GM19099 (cell line): ENCODE measurements around the gene DRAP1.
A peak's percentile ranks its signal among the peaks of the same experiment; 100 is the strongest.

Experiments used
- POLR2A ChIP-seq: IDR thresholded peaks from 3 replicates; pipeline ENCODE4 v1.6.1; 2011; ENCODE audit warnings: low read depth; ENCODE audit not compliant: insufficient read length; ENCODE audit errors: extremely low read depth

The DRAP1 gene

DNA sequence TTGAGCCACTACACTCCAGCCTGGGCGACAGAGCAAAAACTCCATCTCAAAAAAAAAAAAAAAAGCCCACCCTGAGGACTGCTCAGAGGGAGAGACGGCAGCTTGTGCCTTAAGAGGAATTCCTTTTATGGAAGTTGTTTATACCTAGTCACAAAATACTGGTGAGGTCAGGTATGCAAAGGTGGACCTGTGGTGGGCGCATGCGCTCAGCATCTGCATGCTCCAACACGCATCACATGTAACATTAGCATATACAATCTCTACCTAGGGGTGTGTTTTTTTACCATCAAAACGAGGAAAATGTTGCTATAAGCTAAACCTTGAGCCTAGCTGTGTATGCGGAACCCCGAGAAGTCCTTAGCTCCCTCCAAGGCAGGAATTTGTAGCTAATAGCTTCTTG lies 35.5 kb downstream of the DRAP1 start:
- TF ChIP-seq POLR2A, result no peak

DNA sequence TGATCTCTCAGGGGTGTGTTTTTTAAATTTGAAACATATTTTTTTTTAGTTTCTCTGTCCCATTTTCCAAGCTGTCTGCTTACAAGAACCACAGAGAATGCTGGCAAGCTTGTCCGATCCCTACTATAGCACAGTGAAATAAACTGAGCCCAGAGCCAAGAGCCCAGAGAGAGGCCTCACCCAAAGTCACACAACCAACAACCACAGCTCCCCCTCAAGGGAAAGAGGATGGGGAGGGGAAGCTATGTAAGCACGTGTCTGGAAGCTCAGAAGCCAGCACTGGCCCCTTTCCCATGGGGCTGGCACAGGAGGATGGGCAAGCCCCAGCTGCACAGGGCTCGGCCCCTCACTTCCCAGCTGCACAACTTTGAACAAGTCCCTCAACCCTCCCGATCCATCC lies 39.1 kb downstream of the DRAP1 start:
- TF ChIP-seq POLR2A, result no peak

DNA sequence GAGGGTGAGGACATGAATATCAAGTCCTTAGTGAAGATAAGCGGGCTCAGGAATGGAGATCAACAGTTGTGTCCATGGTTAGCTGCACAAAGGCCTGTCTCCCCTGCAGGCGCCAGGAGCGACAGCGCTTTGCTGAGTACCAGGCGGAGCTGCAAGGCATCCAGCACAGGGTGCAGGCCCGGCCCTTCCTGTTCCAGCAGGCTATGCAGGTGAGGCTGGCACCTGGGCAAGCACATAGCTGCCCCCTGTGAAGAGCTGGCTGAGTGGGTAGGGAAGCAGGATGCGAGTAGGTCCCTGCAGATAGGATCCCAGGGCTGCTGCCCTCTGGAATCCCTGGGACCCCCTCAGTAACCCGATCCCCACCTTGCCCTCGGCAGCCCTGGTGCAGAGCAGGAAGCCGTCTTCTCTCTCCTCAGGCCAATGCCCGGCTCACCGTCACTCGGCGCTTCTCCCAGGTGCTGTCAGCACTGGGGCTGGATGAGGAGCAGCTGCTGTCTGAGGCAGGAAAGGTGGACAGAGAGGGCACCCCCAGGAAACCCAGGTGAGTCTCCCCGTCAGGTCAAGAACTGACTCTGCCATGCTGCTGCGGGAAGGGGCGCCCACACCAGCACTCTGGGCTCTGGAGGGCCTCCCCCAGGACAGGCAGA lies 39.7 kb downstream of the DRAP1 start:
- no peak for TF ChIP-seq POLR2A

DNA sequence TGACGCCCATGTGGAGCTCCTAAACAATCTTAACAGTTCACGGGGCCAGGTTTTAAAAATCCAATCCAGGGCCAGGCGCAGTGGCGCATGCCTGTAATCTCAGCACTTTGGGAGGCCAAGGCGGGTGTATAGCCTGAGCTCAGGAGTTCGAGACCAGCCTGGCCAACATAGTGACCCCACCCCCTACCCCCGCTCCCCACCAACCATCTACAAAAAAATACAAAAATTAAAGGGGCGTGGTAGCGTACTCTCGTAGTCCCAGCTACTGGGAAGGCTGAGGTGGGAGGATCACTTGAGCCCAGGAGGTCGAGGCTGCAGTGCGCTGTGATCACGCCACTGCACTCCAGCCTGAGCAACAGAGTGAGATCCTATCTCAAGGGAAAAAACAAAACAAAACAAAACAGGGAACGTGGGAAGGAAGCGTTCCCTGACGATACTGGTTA lies 41.6 kb downstream of the DRAP1 start:
- no peak for TF ChIP-seq POLR2A

DNA sequence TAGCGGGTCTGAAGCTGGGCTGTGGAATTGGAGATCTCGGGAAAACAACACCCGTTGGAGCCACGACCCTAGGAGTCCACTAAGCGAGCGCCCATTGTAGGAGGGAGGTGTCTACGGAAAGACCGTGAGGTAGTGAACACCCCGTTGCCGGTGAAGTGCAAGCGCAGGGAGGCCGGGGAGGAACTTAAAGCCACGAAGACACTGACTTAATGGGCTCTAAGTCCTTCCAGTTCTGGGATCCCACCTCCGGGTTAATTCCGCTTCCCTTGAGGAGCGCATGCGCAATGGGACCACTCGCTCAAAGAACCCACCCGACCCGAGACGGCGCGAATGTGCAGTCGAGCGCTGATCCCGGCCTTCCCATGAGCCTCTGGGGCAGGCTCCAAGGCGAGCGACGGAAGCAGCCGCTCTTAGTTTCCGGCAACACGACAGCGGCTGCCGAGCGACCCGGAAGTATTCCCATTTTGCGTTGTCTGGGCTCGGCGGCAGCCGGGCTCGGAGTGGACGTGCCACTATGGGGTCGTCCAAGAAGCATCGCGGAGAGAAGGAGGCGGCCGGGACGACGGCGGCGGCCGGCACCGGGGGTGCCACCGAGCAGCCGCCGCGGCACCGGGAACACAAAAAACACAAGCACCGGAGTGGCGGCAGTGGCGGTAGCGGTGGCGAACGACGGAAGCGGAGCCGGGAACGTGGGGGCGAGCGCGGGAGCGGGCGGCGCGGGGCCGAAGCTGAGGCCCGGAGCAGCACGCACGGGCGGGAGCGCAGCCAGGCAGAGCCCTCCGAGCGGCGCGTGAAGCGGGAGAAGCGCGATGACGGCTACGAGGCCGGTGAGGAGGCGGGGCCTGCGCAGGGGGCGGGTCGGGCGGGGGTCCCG lies 42.3 kb downstream of the DRAP1 start, which contains the start of gene SART1:
Gene SART1 (plus strand): TSS at position 468 of the 874 bp plus-strand sequence. CDS start 47 bp downstream, at position 515.
- peak; percentile 94 for TF ChIP-seq POLR2A

DNA sequence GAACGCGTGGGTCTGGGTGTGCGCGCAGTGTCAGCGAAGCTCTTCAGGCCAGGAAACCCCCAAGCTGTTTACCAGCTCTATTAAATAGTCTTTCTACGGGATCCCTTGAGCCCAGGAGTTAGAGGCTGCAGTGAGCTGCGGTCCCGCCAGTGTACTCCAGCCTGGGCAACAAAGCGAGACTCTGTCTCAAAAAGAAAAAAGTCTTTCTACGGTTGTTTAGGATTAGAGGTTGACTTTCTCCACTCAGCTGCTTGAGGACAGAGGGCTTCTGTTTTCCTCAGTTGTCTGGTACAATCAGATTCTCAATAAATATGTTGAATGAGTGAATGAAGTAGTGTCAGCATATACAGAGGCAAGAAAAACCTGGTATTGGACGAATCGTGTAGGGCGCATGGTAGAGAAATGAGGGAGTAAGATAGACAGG lies 42.9 kb downstream of the DRAP1 start:
- no peak for TF ChIP-seq POLR2A

DNA sequence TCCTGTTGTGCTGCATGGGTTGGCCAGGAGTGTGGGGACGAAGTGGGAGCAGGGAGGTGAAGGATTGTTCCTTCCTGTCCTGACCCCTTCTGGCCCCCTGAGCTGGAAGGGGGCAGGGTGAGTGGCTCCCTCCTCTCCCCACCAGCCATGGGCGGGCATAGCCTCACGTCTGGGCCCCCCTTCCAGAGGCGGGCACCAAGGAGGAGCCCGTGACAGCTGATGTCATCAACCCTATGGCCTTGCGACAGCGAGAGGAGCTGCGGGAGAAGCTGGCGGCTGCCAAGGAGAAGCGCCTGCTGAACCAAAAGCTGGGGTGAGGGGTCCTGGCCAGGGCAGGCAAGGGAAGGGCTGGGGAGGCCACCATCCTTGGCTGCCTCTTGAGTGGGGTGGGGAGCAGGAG lies 45.7 kb downstream of the DRAP1 start:
- no peak for TF ChIP-seq POLR2A

DNA sequence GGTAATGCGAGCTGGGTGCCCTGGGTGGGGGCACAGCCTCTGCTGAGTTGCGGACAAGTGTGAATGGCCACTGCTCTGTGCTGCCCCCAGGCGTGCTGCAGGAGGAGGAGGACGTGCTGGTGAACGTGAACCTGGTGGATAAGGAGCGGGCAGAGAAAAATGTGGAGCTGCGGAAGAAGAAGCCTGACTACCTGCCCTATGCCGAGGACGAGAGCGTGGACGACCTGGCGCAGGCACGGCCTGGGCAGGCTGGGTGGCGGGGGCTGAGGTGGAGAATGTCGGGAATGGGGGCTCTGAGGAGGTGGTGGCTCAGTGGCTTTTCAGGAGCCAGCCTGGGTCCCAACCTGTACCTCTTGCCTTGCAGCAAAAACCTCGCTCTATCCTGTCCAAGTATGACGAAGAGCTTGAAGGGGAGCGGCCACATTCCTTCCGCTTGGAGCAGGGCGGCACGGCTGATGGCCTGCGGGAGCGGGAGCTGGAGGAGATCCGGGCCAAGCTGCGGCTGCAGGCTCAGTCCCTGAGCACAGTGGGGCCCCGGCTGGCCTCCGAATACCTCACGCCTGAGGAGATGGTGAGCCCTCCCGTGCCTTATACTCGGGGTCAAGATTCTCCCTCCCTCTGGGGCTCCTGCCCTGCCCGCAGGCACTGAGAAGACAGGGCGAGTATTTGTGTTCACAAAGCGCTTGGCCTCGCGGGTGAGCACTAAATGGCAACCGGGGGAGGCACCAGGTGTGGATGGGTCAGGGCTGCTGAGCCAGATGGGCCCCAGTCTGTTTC lies 46.9 kb downstream of the DRAP1 start:
- no peak for TF ChIP-seq POLR2A

DNA sequence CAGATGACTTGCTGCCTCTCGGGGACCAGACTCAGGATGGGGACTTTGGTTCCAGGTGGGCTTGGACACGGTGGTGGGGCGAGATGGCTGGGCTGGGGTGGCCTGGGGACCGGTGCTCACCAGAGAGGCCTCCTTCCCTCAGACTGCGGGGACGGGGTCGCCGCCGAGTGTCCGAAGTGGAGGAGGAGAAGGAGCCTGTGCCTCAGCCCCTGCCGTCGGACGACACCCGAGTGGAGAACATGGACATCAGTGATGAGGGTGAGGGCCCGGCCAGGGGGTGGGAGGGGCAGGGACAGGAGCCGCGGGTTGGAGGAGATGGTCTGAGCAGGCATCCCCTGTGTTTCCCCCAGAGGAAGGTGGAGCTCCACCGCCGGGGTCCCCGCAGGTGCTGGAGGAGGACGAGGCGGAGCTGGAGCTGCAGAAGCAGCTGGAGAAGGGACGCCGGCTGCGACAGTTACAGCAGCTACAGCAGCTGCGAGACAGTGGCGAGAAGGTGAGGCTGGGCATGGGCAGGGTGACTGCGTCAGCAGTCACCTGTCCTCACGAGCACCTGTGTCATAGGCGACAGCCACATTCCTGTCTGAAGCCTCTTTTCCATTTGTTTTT lies 48.2 kb downstream of the DRAP1 start:
- no peak for TF ChIP-seq POLR2A

DNA sequence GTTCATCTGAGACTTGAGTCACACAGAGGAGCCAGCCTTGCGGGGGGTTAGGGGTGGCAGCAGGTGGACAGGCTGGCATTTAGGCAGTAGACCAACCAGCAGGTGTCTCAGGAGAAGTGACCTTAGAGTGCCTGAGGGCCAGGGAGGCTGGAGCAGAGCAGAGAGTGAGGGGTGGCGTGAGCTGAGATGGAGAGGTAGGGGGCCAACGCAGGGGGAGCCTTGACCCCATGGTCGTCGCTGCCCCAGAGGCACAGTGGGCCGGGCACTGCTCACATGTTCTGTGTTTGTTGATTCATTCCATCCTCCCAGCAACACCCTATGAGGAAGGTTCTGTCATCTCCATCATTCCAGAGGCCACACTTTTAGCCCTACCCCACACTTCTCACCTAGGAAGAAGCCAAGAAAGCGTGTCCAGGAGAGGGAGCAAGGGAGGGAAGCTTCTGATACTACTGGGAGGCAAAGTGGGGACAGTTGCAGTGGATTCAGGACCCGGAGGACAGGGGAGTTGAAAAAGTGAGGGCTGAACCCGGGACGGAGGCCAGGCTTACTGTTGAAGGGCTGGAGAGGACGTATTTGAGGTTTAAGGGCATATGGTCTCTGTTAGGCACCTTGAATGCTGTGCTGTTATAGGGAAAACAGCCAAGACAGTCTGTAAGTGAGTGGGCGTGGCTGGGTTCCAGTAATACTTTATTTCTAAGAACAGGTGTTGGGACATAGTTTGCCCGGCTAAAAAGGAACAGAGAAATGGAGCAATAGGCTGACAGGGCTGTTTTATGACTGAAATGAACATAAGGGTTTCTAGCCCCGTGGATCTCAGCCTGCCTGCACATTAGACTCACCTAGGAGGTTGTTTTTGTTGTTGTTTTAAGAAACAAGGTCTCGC lies 49.6 kb downstream of the DRAP1 start:
- TF ChIP-seq POLR2A, result no peak
